Fibroblast of the aortic adventitia (primary cell): ENCODE results near the gene PTTG2. TPM values are rescaled to one million over a fixed set of nuclear protein-coding genes. Genes with fewer than 3 reads are reported as not detected.
A peak's percentile ranks its signal among the peaks of the same experiment; 100 is the strongest.

Source experiments
- DNase-seq: peaks from one replicate; pipeline ENCODE4 v3.0.0-alpha.2; 2010; ENCODE audit warnings: low read depth
- H3K4me3 ChIP-seq: 2 replicates; pipeline ENCODE4 v1.5.1; 2011; ENCODE audit warnings: low read depth, mild to moderate bottlenecking, control low read depth, low read length, moderate library complexity
- total RNA-seq: library from RNA; depleted of rRNA; stranded (reverse); fragments of >200 nt; gene quantifications from 2 replicates; pipeline ENCODE4 v1.2.3, GENCODE V29; 2012; ENCODE audit warnings: low replicate concordance
- TF ChIP-seq, protein P1 (sequence below): IDR thresholded peaks from 2 replicates; pipeline ENCODE4 v1.5.1; 2011; ENCODE audit warnings: mild to moderate bottlenecking, low read length, control low read depth, inconsistent platforms; ENCODE audit not compliant: insufficient read depth

PTTG2 gene
- total RNA-seq, 1 donor = not detected

GRCh38 chr4:37999965-38000364, 39.8 kb downstream of the PTTG2 start:
- TF ChIP-seq, protein P1, sequence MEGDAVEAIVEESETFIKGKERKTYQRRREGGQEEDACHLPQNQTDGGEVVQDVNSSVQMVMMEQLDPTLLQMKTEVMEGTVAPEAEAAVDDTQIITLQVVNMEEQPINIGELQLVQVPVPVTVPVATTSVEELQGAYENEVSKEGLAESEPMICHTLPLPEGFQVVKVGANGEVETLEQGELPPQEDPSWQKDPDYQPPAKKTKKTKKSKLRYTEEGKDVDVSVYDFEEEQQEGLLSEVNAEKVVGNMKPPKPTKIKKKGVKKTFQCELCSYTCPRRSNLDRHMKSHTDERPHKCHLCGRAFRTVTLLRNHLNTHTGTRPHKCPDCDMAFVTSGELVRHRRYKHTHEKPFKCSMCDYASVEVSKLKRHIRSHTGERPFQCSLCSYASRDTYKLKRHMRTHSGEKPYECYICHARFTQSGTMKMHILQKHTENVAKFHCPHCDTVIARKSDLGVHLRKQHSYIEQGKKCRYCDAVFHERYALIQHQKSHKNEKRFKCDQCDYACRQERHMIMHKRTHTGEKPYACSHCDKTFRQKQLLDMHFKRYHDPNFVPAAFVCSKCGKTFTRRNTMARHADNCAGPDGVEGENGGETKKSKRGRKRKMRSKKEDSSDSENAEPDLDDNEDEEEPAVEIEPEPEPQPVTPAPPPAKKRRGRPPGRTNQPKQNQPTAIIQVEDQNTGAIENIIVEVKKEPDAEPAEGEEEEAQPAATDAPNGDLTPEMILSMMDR = no peak
- H3K4me3 ChIP-seq = no peak overlapping the region
- no peak for DNase-seq

GRCh38 chr4:38001927-38002326, 41.7 kb downstream of the PTTG2 start:
- DNase-seq = no peak
- TF ChIP-seq, protein P1 = no peak
- no peak overlapping the region for H3K4me3 ChIP-seq

DNA sequence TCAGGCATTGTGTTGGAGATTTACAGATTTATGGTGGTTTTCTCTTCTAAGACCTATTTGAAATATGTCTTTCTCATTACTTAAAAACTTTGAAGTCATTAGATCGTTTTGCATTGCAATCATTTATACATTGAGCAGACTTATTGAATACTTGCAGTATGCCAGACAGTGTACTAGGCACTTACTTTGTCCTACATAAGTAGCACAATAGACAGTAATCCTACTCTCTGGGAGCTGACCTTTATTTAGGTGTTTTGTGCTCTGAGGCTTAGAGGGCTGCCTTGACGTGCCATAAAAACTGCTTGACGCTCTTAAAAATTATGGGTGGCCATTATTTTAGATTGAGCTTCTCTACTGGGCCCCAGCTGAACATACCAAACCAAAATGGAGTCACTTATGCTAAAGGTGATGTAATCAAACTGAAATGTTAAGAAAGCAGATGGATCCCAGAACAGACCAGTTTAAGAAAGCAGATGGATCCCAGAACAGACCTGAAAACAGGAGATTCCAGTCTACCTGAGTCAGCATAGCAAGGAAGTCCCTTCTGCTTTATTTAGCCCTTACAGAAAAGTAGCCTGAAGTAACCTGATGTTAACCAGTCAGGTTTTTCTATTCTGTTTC, 42.4 kb downstream of the PTTG2 start:
- no peak overlapping the region for H3K4me3 ChIP-seq
- DNase-seq = no peak
- TF ChIP-seq, protein P1 = no peak

DNA sequence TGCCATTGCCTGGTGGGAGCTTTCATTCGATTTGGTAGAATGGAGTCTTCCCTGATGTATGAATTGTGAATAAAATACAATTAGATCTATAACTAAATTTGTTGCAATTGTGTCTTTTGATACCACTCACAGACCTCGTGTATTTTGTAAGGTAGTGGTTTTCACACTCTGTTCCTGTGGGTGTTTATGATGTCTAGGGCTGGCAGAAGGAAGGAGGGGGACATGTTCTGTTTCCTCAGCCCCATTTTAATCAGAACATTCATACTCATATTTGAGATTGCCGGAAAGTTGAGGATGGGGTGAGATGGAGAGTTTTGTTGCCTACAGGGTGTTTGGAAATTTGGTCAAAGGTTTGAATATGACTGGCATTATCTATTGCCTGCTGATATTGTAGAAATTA, 42.9 kb downstream of the PTTG2 start:
- no peak overlapping the region for H3K4me3 ChIP-seq
- TF ChIP-seq, protein P1 = no peak

DNA sequence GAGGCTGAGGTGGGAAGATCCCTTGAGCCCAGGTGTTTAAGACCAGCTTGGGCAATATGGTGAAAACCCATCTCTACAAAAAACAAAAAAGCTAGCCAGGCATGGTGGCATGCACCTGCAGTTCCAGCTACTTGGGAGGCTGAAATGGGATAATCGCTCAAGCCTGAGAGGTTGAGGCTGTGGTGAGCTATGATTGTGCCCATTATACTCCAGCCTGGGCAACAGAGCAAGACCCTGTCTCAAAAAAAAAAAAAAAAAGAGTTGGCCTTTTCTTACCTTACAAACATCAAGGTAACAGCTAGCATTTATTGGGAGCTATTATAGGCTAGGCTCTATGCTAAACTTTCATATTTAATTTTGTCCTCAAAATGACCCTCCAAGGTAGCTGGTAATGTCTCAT, 43.4 kb downstream of the PTTG2 start:
- TF ChIP-seq, protein P1 = no peak
- DNase-seq = no peak
- no peak overlapping the region for H3K4me3 ChIP-seq

More for the DNA sequence above, 42.9 kb downstream of the PTTG2 start:
- no peak for DNase-seq

DNA sequence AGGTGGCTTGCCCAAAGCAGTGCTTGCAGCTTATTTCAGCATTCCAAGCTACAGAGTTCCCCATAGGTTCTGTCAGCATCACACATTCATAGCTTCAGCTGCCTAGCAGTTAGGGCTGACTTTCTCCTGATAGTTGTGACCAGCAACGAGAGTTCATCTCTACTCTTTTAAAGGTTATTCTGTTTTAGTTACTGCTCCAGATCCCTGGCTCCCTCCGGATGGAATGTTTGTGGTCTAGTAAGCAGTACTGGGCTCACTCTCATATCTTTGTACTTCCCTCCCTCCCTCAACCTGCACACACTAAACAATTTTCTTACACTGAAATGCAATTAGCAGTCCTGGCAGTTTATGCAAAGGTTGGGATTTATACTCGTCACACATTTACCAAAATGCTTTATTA, 43.9 kb downstream of the PTTG2 start:
- H3K4me3 ChIP-seq = no peak overlapping the region
- TF ChIP-seq, protein P1 = no peak
- DNase-seq = peak; percentile 29

DNA sequence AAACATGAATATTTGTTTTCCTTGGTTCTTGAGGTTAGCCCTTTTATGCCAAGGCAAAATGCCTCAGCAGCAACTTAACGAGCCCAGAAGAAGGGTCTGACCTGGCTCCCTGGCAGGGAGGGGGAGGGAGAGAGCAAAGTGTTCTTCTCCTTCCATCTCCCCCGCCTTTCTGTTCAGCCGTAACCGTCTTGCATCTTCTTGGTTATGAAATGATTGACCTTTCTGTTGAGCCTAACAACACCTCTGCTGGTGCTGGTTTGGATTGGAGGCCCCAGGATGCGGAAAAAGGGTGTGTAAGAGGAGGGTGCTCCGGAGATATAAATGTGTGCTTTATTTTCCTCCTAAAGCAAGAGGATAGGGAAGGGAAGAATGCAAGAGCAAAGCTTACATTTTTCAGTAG, 44.7 kb downstream of the PTTG2 start:
- no peak for DNase-seq
- TF ChIP-seq, protein P1 = no peak
- H3K4me3 ChIP-seq = no peak overlapping the region
